ENCODE results near the gene GBF1.

GBF1 gene

DNA sequence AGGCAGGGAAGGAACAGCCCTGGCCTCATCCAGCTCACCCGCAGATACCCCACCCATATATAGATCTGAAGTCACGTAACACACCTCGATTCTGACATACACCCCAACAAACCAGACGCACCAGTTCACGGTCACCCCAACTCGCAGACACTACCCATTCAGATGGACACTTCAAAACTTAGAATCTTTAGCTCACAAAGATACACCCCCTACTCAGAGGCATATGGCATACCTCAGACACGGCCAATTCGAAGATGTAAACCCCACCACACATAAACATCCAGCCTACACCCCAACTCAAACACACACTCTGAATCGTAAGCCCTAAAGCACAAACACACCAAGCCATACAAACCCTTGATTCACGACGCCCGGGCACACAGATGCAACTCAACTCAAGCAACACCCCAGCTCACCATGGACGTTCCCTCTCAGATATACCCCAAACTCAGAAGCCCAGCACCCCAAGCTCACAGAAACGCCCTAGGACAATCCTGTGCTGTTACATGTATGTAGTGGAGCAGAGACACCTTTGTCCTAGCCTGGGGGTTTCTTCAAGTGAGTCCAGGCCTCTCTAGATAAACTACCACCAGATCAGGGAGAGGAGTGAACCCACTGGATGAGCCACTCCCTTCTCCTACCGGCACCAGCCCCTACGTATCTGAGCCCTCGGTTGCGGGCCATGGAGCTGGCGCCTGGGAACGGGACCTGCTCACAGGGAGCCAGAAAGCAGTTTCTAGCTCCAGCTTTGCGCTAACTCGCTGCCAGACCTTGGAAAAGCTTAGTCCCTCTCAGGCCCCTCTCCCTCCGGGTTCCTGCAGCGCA is 164.5 kb downstream of the GBF1 start:
- peak overlapping the region; percentile 66; the same call in 1 of the 2 replicates for H3K27ac ChIP-seq
- TF ChIP-seq, protein P1, sequence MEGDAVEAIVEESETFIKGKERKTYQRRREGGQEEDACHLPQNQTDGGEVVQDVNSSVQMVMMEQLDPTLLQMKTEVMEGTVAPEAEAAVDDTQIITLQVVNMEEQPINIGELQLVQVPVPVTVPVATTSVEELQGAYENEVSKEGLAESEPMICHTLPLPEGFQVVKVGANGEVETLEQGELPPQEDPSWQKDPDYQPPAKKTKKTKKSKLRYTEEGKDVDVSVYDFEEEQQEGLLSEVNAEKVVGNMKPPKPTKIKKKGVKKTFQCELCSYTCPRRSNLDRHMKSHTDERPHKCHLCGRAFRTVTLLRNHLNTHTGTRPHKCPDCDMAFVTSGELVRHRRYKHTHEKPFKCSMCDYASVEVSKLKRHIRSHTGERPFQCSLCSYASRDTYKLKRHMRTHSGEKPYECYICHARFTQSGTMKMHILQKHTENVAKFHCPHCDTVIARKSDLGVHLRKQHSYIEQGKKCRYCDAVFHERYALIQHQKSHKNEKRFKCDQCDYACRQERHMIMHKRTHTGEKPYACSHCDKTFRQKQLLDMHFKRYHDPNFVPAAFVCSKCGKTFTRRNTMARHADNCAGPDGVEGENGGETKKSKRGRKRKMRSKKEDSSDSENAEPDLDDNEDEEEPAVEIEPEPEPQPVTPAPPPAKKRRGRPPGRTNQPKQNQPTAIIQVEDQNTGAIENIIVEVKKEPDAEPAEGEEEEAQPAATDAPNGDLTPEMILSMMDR (conservative IDR thresholded peaks at IDR 0.05), result no peak

GRCh38 chr10:102410429-102411073 is 165.2 kb downstream of the GBF1 start:
- TF ChIP-seq, protein P1 (conservative IDR thresholded peaks at IDR 0.05), result no peak
- H3K27ac ChIP-seq, result no peak overlapping the region

GRCh38 chr10:102411341-102412255 is 166.3 kb downstream of the GBF1 start:
- H3K27ac ChIP-seq, result no peak overlapping the region
- TF ChIP-seq, protein P1 (conservative IDR thresholded peaks at IDR 0.05), result no peak

GRCh38 chr10:102412293-102412692 is 167.0 kb downstream of the GBF1 start:
- TF ChIP-seq, protein P1 (conservative IDR thresholded peaks at IDR 0.05), result no peak
- H3K27ac ChIP-seq, result no peak overlapping the region

GRCh38 chr10:102413053-102413705 is 167.8 kb downstream of the GBF1 start:
- no peak overlapping the region for H3K27ac ChIP-seq
- TF ChIP-seq, protein P1 (conservative IDR thresholded peaks at IDR 0.05), result no peak

GRCh38 chr10:102413806-102414561 is 168.7 kb downstream of the GBF1 start:
- TF ChIP-seq, protein P1 (conservative IDR thresholded peaks at IDR 0.05), result no peak
- H3K27ac ChIP-seq, result no peak overlapping the region
